Left cardiac atrium (tissue), 4 donors: ENCODE data around the gene BET1L. TPM values are rescaled to one million over a fixed set of nuclear protein-coding genes. Genes with fewer than 3 reads are reported as not detected.
"Not testable (repeated sequence)": the region's sequence is repeated elsewhere in the genome, so short reads cannot be mapped to it uniquely, and the experiment has no call there.

Experiments
- ATAC-seq, 2 donors: fragments of 200-7000 bp; cut with Tn5 transposase; one replicate each; pipeline ENCODE4 v1.9.1; 2020; ENCODE audit warnings: mild to moderate bottlenecking in 2 of 2, moderate library complexity in 2 of 2
- DNase-seq: peaks from one replicate; pipeline ENCODE4 v3.0.0-alpha.2; 2020
- intact Hi-C, 2 donors: fragments of 100-400 bp; cut with DNase I; formaldehyde crosslinking; loops; one replicate each; pipeline versions ENCODE4 v1.14.1 to v1.15.1; 2022 to 2023
- total RNA-seq, 2 donors: library from RNA; stranded (reverse); fragmentation: NEBNext Ultra II Directional; extraction: Animal tissue kit (Norgen Biotek cat#: 25700); gene quantifications; one replicate each; pipeline ENCODE4 v1.2.1, GENCODE V29; 2021
- donor health status: DM: no; HTN: yes; CAD: no.
- donor health status: DM: no; HTN: yes; CAD: no; lungs with severe emphysema.
- donor health status: DM: yes; HTN: yes; CAD: no.
- donor health status: Dilated cardiomyopathy.

BET1L gene
- total RNA-seq, 2 donors from 2014 or later, result 27.6 to 44.5 TPM

DNA sequence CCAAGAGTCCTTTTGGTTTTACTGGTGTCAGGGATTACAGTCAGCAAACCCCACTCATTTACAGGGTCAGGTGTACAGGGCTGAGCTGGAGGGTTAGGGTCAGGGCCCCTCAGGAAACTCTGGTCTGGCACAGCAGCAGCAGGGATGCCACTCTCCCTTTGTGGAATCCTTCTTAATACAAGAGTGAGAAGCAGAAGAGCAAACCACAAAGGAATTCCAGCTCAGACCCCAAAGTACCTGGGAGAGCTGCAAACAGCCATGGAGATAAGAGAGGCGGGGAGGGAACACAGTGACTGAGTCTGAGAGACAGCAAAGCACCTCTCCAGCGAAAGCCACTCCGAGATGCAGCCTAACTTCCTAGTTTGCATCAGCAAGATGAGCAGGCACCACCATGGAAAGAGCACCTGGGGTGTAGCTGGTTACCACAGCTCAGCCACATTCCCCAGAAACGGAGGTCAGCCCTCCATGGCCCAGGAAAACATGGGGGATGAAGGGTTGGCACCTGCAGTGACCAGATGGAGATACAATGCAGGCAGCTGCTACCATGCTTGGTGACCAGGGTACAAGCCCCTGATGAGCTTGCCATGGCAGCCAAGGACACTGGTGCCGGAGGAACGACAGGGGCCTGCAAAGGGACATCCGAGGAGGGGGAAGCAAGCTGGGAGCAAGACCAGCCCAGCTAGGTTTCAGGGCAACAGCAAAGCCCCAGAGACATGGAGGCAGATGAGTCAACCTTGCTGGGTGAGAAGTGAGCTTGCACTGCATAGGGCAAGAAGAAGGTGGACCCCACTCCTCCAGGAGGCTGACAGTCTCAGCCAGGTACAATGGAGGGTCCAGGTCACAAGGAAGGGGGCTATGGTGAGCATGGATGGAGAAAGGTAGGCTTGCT is 3.9 kb downstream of the BET1L start:
- ATAC-seq (no peak), DNase-seq (no peak)
- intact Hi-C loops, result no loop called here

DNA sequence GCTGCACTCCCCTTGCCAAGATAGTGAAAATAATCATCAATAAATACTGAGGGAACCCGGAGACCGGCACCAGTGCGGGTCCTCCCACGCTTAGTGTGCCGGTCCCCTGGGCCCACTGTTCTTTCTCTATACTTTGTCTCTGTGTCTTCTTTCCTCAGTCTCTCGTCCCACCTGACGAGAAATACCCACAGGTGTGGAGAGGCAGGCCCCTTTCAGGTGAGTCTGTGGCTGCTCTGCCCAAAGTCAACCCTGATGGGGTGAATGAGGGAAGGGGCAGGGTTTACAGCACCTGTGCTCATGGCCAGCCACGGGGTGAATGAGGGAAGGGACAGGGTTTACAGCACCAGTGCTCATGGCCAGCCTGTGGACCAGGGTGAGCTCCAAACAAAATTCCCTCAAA is 4.7 kb downstream of the BET1L start:
- peak; percentile 15 for DNase-seq
- ATAC-seq, result no peak
- intact Hi-C loops, result no loop called here

DNA sequence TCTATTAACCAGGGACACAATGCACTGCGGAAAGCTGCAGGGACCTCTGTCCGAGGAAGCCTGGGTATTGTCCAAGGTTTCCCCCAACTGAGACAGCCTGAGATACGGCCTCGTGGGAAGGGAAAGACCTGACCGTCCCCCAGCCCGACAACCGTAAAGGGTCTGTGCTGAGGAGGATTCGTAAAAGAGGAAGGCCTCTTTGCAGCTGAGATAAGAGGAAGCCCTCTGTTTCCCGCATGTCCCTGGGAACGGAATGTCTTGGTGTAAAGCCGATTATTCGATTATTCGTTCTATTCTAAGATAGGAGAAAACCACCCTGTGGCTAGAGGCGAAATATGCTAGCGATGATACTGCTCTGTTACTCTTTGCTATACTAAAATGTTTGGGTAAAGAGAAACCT is 5.2 kb downstream of the BET1L start:
- intact Hi-C loops, result no loop called here
- no peak for DNase-seq
- ATAC-seq, result no peak

DNA sequence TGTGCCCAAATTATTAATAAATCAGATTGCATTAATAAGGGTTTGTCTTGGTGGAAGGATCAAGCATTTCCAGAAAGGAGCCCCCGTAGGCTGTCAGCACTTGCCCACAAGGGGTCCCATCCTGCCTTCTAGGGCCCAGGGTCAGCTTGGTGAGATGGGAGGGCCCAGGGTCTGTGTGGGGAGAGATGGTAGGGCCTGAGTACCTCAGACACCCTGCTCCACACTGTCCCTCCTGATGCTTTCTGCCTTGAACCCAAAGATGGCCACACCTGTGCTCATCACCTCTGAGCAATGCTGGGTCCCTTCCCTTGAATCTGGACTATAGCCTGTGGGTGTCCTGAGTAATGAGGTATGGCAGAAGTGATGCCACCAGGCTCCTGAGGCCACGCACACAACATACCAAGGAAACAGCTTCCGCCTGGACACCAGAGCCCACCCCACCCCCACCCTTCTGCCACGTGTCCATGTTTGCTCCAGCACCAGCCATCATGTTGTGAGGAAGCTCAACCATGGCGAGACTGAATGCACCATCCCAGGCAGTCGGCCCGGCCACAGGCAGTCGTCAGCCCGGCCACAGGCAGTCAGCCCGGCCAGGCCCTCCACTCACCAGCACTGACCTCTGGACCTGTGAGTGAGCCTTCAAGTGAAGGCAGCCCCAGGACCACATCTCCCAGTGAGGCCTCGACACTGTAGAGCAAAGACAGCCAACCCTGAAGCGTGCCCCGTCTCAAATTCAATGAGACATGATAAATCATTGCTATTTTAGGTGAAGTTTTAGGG is 6.8 kb downstream of the BET1L start:
- DNase-seq, result peak; percentile 20
- ATAC-seq, result no peak
- intact Hi-C loops, result no loop called here

DNA sequence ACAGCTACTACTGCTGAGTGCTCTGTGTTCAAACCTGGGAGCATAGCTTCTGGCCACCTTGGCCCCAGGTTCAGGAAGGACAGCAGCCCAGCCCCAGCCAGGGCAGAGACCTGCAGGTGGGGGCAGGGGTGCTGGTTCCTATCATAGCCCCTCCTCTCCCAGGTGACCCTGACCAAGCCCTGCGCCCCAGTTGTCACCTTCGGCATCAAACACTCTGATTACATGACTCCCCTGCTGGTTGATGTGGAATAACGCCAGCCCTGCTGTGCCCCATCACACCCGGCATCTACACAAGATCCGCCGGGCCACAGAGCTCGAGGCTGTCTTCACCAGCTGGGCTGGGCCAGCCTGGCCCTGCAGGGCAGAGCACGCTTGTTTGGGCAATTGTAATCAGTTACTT is 7.4 kb downstream of the BET1L start:
- intact Hi-C loops, result no loop called here
- DNase-seq (peak; percentile 16), ATAC-seq (no peak)

DNA sequence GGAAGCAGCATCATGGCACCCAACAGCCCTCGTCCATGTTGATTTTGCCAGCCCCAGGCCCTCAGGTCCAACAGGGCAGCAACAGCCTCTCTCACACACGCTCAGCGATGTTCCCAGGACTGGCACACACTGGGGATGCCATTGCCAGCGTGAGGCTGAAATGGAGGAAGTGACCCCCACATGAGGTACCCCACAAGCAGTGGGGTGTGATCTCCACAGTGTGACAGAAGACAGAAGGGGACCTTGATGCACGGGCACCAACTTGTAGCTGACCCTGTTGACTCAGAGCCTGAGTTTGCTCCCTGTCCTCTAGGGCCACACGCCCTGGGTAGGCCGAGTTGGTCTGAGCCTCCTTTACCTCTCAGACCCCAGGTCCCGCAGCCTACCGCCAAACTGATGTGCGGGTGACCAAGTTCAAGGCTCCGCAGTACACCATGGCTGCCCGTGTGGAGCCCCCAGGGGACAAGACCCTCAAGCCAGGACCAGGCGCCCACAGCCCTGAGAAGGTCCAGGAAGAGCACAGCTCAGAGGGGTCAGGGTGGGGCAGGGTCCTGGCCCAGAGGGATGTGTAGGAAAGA is 8.1 kb downstream of the BET1L start:
- peak; percentile 25 for DNase-seq
- ATAC-seq, result no peak
- intact Hi-C loops, result no loop called here

DNA sequence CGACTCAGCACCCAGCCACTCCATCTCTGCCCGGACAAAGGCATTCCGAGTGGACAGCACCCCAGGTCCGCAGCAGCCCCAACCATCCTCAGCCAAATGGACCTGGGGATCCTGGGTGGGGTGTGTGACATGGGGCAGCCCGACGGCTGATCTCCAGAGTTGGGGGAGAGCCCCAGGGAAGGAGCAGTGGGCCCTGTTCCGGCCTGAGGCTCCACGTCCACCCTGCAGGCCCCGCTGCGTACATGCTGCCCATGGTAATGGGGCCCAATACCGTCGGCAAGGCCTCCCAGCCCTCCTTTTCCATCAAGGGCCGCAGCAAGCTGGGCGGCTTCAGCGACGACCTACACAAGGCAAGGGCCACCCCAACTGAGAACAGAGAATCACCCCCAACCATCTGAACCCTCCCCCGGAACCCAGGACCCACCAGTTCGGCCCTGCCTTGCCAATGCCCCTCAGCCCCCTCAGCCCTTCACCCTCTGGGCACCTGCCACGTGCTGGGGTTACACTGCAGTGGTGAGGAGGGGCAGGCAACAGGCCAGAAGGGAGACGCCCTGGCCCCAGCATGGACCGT is 8.9 kb downstream of the BET1L start:
- no peak for ATAC-seq
- DNase-seq, result peak; percentile 17
- intact Hi-C loops, result no loop called here

DNA sequence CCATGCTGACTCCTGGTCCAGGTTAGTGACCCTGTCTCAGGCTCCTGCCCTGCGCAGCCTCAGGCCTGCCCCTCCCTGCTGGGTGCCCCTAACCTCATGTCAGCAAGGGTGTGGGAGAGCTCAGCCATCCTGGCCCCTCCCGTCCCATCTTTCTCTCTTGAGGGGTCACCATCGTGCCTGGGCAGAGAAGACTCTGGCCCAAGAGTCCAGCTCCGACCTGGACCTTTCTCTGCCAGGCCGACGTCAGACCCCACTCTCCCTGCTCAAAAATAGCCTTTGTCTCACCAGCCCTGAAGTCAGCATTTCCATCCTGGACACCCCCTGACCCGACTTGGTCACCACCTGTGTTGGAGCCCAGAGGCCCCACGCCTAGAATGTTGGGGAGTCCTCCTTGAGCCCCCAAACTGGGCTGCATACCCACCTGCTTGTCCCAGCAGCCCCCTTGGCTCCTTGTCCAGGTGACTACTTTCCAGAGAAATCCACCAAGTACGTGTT is 9.4 kb downstream of the BET1L start:
- DNase-seq (peak; percentile 17), ATAC-seq (no peak)
- intact Hi-C loops, result no loop called here

DNA sequence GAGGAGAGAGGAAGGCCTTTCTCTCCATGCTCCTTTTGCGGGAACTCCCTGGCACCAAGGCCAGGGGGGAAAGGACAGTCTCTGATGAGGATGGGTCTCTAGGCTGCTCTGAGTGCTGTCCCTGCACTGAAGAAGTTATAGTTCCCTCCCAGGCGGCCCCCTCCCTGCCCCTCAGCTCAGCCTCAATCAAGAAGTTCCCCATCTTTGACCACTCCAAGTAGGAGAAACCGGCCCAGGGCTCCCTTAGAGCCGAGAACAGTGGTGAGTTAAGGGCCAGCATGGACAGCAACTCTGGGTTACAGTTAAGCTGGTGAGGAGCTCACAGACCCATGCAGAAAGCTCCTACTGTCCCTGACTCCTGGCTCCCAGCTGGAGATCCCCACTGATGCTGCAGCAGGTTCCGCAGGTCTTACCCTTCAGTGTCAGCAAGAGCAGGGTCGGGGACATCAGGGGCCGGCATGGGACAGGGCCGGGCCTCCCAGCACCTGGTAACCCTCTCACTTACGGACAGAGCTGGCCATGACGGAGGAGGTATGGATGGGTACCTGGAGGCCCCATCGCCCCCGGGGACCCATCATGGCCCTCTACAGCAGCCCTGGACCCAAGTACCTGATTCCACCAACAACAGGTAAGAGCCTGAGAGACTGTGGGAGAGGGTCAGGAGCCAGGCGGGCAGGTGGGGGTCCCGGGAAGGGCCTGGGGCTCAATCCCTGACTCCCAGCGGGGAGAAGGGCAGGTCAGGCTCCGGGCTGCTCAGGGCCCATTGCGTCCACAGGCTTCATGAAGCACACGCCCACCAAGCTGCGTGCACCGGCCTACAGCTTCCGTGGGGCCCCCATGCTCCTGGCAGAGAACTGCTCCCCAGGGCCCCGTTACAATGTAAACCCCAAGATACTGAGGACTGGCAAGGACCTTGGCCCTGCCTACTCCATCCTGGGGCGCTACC is 10.1 kb downstream of the BET1L start:
- intact Hi-C loops, result no loop called here
- ATAC-seq, result no peak
- DNase-seq, result peak; percentile 20

DNA sequence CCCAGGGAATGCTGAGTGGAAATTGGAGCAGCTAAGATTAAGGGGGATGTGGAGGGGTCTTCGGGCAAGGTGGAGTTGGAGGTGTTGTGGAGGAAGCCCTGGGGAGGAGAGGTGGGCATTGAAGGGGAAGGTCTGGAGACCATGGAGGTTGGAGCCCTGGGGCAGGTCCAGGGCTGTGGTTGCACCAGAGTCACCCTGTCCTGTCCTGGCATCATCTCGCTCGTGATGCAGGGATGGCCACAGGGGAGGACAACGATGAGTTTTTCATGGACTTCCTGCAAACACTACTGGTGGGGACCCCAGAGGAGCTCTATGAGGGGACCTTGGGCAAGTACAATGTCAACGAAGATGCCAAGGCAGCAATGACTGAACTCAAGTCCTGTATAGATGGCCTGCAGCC is 13.7 kb downstream of the BET1L start:
- DNase-seq, ATAC-seq, intact Hi-C loops: not testable (repeated sequence)

DNA sequence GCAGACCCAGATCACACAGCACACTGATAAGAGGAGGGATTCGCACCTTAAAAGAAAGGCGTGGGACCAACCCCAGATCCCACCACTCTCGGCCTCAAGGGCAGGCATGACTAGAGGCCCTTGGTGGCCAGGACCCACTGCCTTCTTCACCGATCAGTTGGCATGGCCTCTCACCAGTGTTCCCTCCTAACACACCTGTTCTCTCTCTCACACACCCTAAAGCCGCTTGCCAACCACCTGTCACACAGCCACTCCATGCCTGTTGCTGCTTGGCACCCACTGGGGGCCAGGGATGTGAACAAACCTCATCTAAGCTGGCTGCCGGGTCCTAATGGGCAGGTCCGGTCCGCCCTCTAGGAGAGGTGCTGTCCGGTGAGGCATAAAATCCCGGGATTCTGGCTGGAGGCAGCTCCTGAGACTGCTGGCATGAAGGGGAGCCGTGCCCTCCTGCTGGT is 14.5 kb downstream of the BET1L start, which contains the start of gene SCGB1C1:
Gene SCGB1C1, plus strand, starts transcription at position 405 of the 455 bp plus-strand sequence. Its CDS starts 22 bp downstream, at position 427.
- ATAC-seq, DNase-seq: not testable (repeated sequence)

DNA sequence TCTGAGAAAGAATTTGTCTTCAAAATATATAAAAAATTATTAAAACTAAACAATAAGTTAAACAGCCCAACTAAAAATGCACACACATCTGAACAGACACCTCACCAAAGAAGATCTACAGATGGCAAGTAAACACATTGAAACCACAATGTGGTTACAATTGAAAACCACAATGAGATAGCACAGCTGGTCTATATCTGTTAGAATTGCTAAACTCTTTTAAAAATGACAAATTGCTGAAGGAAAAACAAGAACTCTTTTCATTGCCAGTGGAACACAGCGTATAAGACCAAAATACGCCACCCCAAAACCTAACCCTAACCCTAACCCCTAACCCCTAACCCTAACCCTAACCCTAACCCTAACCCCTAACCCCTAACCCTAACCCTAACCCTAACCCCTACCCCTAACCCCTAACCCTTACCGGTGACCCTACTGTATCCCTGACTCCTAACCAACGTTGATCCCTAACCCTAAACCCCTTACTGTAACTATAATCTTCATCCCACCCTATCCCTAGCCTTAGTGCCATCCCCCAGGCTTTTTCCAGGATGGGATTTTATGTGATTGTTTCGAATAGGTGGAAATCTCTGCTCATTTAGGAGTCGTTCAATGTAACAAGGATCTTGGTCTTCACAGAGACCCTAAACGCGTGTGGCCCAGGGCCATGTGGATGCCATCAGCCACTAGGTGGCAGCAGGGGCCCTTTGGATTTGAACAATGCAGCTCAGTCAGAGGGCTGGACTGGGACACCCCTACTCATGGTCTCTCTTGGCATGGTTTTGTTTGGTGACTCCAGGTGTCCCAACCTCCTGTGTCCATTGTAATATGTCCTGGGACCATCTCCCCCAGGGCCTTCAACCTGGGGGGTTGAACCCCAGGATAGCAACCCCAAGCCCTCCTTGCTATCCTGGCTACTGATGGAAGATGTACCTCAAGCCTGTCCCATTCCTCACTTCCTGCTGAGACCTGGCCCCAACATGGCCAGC is 15.4 kb downstream of the BET1L start:
- peak; percentile 58 to 74 for ATAC-seq
- intact Hi-C loops, result not testable (repeated sequence)
- peak; percentile 40 for DNase-seq

More for the DNA sequence above, 14.5 kb downstream of the BET1L start, which contains the start of gene SCGB1C1:
- intact Hi-C loops, result not testable (repeated sequence)

DNA sequence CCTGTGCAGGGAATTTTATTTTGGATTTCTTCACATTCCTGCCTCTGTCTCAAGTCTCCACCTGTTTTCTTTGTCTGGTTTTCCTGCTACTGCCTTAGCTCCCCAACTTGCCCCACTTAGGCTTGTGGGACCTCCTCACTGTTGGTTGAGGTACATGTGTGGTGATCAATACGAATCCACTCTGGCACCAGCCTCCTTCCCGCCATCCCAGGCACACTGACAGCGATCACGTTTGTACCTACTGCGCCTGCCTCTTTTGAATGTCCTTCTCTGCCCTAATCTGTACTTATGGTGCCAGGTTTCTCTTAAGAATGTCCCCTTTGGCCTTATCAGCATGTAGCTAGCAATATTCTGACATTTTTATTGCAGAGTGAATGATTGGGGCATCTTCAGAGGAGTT is 16.7 kb downstream of the BET1L start:
- intact Hi-C loops, DNase-seq, ATAC-seq: not testable (repeated sequence)

DNA sequence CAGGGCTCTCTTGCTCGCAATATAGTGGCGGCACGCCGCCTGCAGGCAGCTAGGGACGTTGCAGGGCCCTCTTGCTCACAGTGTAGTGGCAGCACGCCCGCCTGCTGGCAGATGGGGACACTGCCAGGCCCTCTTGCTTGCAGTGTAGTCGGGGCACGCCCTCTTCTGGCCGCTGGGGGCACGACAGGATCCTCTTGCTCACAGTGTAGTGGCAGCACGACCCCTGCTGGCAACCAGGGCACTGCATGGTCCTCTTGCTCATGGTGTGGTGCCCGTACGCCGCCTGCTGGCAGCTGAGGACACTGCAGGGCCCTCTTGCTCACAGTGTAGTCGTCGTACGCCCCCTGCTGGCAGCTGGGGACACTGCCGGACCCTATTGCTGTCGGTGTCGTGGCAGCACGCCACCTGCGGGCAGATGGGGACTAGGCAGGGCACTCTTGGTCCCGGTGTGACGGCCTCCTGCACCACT is 17.3 kb downstream of the BET1L start:
- DNase-seq, result peak; percentile 40
- intact Hi-C loops, result not testable (repeated sequence)
- ATAC-seq, result peak; percentile 68 to 75

DNA sequence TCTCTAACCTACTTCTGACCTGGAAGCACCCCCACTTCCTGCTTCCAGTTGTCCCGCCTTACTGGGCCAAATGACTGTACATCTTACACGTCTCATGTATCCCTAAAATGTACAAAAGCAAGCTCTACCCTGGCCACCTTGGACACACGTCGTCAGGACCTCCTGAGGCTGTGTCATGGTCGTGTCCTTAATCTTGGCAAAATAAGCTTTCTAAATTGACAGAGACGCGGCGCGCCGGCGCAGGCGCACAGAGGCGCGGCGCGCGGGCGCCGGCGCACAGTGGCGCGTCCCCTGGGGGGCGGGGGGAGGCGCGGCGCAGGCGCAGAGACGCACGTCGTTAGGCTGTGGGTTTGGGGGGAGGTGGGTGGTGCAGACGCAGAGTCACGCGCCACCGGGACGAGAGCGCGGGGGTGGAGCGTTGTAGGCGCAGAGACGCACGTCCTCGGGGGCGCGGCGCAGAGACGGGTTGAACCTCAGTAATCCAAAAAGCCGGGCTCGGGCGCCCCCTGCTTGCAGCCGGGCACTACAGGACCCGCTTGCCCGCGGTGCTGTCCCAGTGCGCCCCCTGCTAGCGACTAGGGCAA is 17.9 kb downstream of the BET1L start:
- intact Hi-C loops, result not testable (repeated sequence)

DNA sequence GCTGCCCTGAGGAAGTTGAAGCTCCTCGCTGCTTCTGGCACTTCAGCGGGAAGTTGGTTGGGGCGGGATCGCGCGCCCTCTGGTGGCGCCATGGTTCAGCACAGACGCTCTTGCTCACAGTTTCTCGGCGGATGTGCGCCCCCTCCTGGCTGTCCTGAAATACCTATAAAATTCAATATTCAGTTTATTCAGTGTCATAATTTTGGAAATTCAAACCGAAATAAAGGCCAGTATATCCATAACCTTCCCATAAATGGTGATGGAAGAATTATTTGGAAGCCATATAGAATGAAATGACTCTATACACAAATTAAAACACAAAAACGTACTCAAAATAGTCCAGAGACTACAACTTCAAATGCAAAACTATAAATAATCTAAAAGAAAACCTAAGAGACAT is 27.0 kb downstream of the BET1L start:
- DNase-seq, intact Hi-C loops, ATAC-seq: not testable (repeated sequence)

More for the DNA sequence above, 17.9 kb downstream of the BET1L start:
- peak; percentile 42 to 75 for ATAC-seq
- DNase-seq, result not testable (repeated sequence)
